HEK293 (cell line): ENCODE measurements around the gene YWHAB.

Source experiments
- CTCF ChIA-PET: fragments of 350-600 bp; formaldehyde crosslinking; extraction: SDS; loops from one replicate; lab custom pipeline; 2021; ENCODE audit warnings: antibody characterized with exemption; lab: Yijun Ruan, JAX
- POLR2A ChIA-PET: fragments of 300-600 bp; formaldehyde crosslinking; extraction: SDS; loops from one replicate; lab custom pipeline; 2020; ENCODE audit warnings: antibody characterized with exemption, inconsistent platforms; lab: Yijun Ruan, JAX
- H3K27ac ChIP-seq: fragments of 200-500 bp; sonication (Bioruptor generic); 2 replicates; pipeline ENCODE4 v1.5.1; 2014; ENCODE audit warnings: low read depth, low read length, control low read depth, inconsistent platforms; ENCODE audit errors: extremely low read depth
- H3K36me3 ChIP-seq, 2 experiments: fragments of 200-500 bp in 1 of 2; sonication (Bioruptor generic) in 1 of 2; 1 replicate in 1 of 2; 2 replicates in 1 of 2; pipeline ENCODE4 v1.5.1; 2014 to 2017; ENCODE audit warnings: inconsistent platforms in 2 of 2, low read length in 2 of 2; ENCODE audit not compliant: control insufficient read depth in 2 of 2, insufficient read depth in 1 of 2
- H3K4me1 ChIP-seq: fragments of 200-500 bp; sonication (Bioruptor generic); 2 replicates; pipeline ENCODE4 v1.5.1; 2014; ENCODE audit warnings: mild to moderate bottlenecking, low read length, inconsistent platforms; ENCODE audit not compliant: control insufficient read depth, insufficient read depth
- H3K4me3 ChIP-seq: 2 replicates; pipeline ENCODE4 v1.5.1; 2011; ENCODE audit warnings: low read depth, mild to moderate bottlenecking, control low read depth, low read length, moderate library complexity
- H3K9me3 ChIP-seq: fragments of 200-500 bp; sonication (Bioruptor generic); 2 replicates; pipeline ENCODE4 v1.5.1; 2014; ENCODE audit warnings: low read depth, low read length, inconsistent platforms; ENCODE audit not compliant: control insufficient read depth, insufficient read depth
- MZF1 ChIP-seq: fragments of 450-650 bp; formaldehyde crosslinking; IDR thresholded peaks from 2 replicates; pipeline ENCODE4 v1.5.1; 2017; ENCODE audit warnings: missing biosample characterization, missing genetic modification characterization, borderline replicate concordance
- PRDM2 ChIP-seq: fragments of 450-650 bp; formaldehyde crosslinking; IDR thresholded peaks from 2 replicates; pipeline ENCODE4 v1.5.1; 2016; ENCODE audit warnings: missing biosample characterization, missing genetic modification characterization, borderline replicate concordance
- REPIN1 ChIP-seq: fragments of 450-650 bp; formaldehyde crosslinking; IDR thresholded peaks from 2 replicates; pipeline ENCODE4 v1.5.1; 2017; ENCODE audit warnings: missing biosample characterization, missing genetic modification characterization, low read depth
- YY2 ChIP-seq: fragments of 450-650 bp; formaldehyde crosslinking; IDR thresholded peaks from 2 replicates; pipeline ENCODE4 v1.5.1; 2016; ENCODE audit warnings: missing biosample characterization, missing genetic modification characterization
- ZBTB11 ChIP-seq: fragments of 450-650 bp; formaldehyde crosslinking; conservative IDR thresholded peaks from 2 replicates; pipeline ENCODE4 v1.5.1; 2016; ENCODE audit warnings: low read depth, missing biosample characterization, missing genetic modification characterization
- ZBTB21 ChIP-seq: fragments of 450-650 bp; formaldehyde crosslinking; IDR thresholded peaks from 2 replicates; pipeline ENCODE4 v1.5.1; 2017; ENCODE audit warnings: missing biosample characterization, missing genetic modification characterization
- ZFP3 ChIP-seq: fragments of 450-650 bp; formaldehyde crosslinking; IDR thresholded peaks from 2 replicates; pipeline ENCODE4 v1.5.1; 2016; ENCODE audit warnings: low read depth, missing biosample characterization, missing genetic modification characterization
- ZNF121 ChIP-seq: fragments of 450-650 bp; formaldehyde crosslinking; IDR thresholded peaks from 2 replicates; pipeline ENCODE4 v1.5.1; 2016; ENCODE audit warnings: missing biosample characterization, missing genetic modification characterization
- ZNF157 ChIP-seq: fragments of 450-650 bp; formaldehyde crosslinking; IDR thresholded peaks from 2 replicates; pipeline ENCODE4 v1.5.1; 2016; ENCODE audit warnings: missing biosample characterization, missing genetic modification characterization
- ZNF174 ChIP-seq: fragments of 450-650 bp; formaldehyde crosslinking; IDR thresholded peaks from 2 replicates; pipeline ENCODE4 v1.5.0; 2017; ENCODE audit warnings: missing biosample characterization, mild to moderate bottlenecking, missing genetic modification characterization
- ZNF211 ChIP-seq: fragments of 450-650 bp; formaldehyde crosslinking; IDR thresholded peaks from 2 replicates; pipeline ENCODE4 v1.5.1; 2016; ENCODE audit warnings: low read depth, missing biosample characterization, missing genetic modification characterization
- ZNF274 ChIP-seq, 2 experiments: fragments of 200-500 bp in 1 of 2; fragments of 450-650 bp in 1 of 2; sonication (Bioruptor generic) in 1 of 2; formaldehyde crosslinking in 1 of 2; IDR thresholded peaks; 2 replicates each; pipeline versions ENCODE4 v1.5.1 to v1.6.1; 2014 to 2016; ENCODE audit warnings: borderline replicate concordance in 1 of 2, inconsistent platforms in 1 of 2, low read length in 1 of 2, missing biosample characterization in 1 of 2, missing genetic modification characterization in 1 of 2
- ZNF292 ChIP-seq: fragments of 450-650 bp; formaldehyde crosslinking; IDR thresholded peaks from 2 replicates; pipeline ENCODE4 v1.5.1; 2016; ENCODE audit warnings: low read depth, missing biosample characterization, missing genetic modification characterization, borderline replicate concordance
- ZNF354C ChIP-seq: fragments of 450-650 bp; formaldehyde crosslinking; IDR thresholded peaks from 2 replicates; pipeline ENCODE4 v1.5.1; 2016; ENCODE audit warnings: missing biosample characterization, missing genetic modification characterization, low read depth, borderline replicate concordance
- ZNF501 ChIP-seq: fragments of 450-650 bp; formaldehyde crosslinking; IDR thresholded peaks from 2 replicates; pipeline ENCODE4 v1.5.1; 2016; ENCODE audit warnings: missing biosample characterization, missing genetic modification characterization
- ZNF518A ChIP-seq: fragments of 450-650 bp; formaldehyde crosslinking; conservative IDR thresholded peaks from 2 replicates; pipeline ENCODE4 v1.5.1; 2016; ENCODE audit warnings: low read depth, missing biosample characterization, missing genetic modification characterization
- ZNF549 ChIP-seq: fragments of 450-650 bp; IDR thresholded peaks from 2 replicates; pipeline ENCODE4 v1.5.1; 2018; ENCODE audit warnings: missing biosample characterization, missing genetic modification characterization, mild to moderate bottlenecking, inconsistent platforms, moderate library complexity
- ZNF580 ChIP-seq: fragments of 450-650 bp; formaldehyde crosslinking; IDR thresholded peaks from 2 replicates; pipeline ENCODE4 v1.5.1; 2016; ENCODE audit warnings: missing biosample characterization, missing genetic modification characterization
- ZNF768 ChIP-seq: fragments of 450-650 bp; formaldehyde crosslinking; IDR thresholded peaks from 2 replicates; pipeline ENCODE4 v1.5.1; 2018; ENCODE audit warnings: missing biosample characterization, mild to moderate bottlenecking, missing genetic modification characterization
- ZNF776 ChIP-seq: fragments of 450-650 bp; formaldehyde crosslinking; IDR thresholded peaks from 2 replicates; pipeline ENCODE4 v1.5.0; 2017; ENCODE audit warnings: missing biosample characterization, missing genetic modification characterization, borderline replicate concordance
- ZNF785 ChIP-seq: fragments of 450-650 bp; formaldehyde crosslinking; IDR thresholded peaks from 2 replicates; pipeline ENCODE4 v1.5.1; 2016; ENCODE audit warnings: missing biosample characterization, missing genetic modification characterization

YWHAB gene

GRCh38 chr20:44850272-44850671, 35.2 kb upstream of the YWHAB start:
- Histone ChIP-seq H3K36me3 (no peaks in the 10 kb centered on the region), H3K4me1 (no peaks in the 10 kb centered on the region), H3K27ac (no peak overlapping the region), H3K9me3 (no peaks in the 10 kb centered on the region), H3K4me3 (no peak overlapping the region)
- TF ChIP-seq REPIN1 (tag by site-specific recombination) (no peak), ZNF174 (no peak), ZNF292 (tag by site-specific recombination) (no peak), ZNF121 (tag by site-specific recombination) (no peak), ZNF211 (tag by site-specific recombination) (no peak), ZNF580 (no peak), ZNF768 (tag by site-specific recombination) (no peak), YY2 (no peak), MZF1 (tag by site-specific recombination) (no peak), ZFP3 (tag by site-specific recombination) (no peak), ZBTB11 (tag by site-specific recombination) (no peak)
- POLR2A ChIA-PET: no interaction called here
- CTCF ChIA-PET: interaction anchor here (0.6 to 1.3 kb wide), 4 partner anchors 16 to 129 kb away, joined by 3 to 4 read pairs (median 3); no protein-coding TSS in a partner anchor

- no peaks in the 10 kb centered on the region for H3K36me3 ChIP-seq
- H3K4me3 ChIP-seq: no peak overlapping the region
- H3K4me1 ChIP-seq: no peaks in the 10 kb centered on the region
- no peaks in the 10 kb centered on the region for H3K9me3 ChIP-seq
- ChIA-PET CTCF (interaction anchor here (1.3 kb wide), 1 partner anchor 18 kb away, joined by 4 read pairs; no protein-coding TSS in a partner anchor), POLR2A (no interaction called here)
- H3K27ac ChIP-seq: no peak overlapping the region
- TF ChIP-seq ZNF501 (no peak), ZNF518A (tag by site-specific recombination) (no peak), ZNF157 (tag by site-specific recombination) (no peak), ZNF354C (tag by site-specific recombination) (no peak), ZBTB21 (tag by site-specific recombination) (no peak), ZNF776 (no peak), ZNF274 (IDR thresholded peaks at IDR 0.05; ENCODE audit: low read length) (no peak), ZNF274 (tag by site-specific recombination; IDR thresholded peaks at IDR 0.05; ENCODE audit: borderline replicate concordance) (no peak), ZNF785 (tag by site-specific recombination) (no peak), ZNF549 (tag by site-specific recombination) (no peak), PRDM2 (tag by site-specific recombination) (no peak)
Measured at GRCh38 chr20:44850837-44851236, 34.7 kb upstream of the YWHAB start.
